ENCODE results near the gene ZEB2. TPM values are rescaled to one million over a fixed set of nuclear protein-coding genes. Genes with fewer than 3 reads are reported as not detected.

The ZEB2 gene
- total RNA-seq, 6 experiments from 2014 or later = 13.5 to 35.9 (median 21.7) TPM

- Histone ChIP-seq H3K4me1 (no peaks in the 10 kb centered on the region), H3K9me3 (no peaks in the 10 kb centered on the region), H3K27ac (no peak overlapping the region), H3K27me3 (no peaks in the 10 kb centered on the region), H3K36me3 (no peaks in the 10 kb centered on the region), H3K4me3 (no peak overlapping the region)
- no peak for TF ChIP-seq CTCF (IDR thresholded peaks at IDR 0.05)
- ATAC-seq (no peak), DNase-seq (no peak)
- intact Hi-C loops (cut with DNase I) = no loop called here
- WGBS (ENCODE audit: insufficient coverage, low coverage, low lambda C conversion rate, missing lambda C conversion rate) = 43% methylated on average over 7 of the region's 7 CpGs
These were observed 17.6 kb downstream of the ZEB2 start for GRCh38 chr2:144502369-144502768.

DNA sequence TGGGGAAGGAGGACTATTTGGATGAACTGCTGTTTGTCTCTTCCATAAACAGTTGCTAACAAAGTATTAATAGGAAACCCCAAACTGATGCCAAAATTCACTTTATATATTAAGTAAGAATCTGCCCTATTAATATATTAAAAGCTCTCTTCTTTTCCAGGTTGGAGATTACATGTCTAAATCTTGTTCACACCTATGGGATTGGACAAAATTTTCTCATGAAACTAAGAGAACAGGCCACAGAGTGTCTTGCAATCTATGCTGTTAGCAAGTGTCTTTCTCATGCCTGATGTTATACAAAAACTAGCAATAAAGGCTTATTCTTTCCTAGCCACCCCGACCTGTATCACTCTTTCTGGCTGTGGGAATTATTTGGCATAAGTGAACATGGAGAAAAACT, 18.3 kb downstream of the ZEB2 start:
- 50% methylated on average over 1 of the region's 1 CpG for WGBS (ENCODE audit: insufficient coverage, low coverage, low lambda C conversion rate, missing lambda C conversion rate)
- H3K4me3 ChIP-seq = no peak overlapping the region
- no peaks in the 10 kb centered on the region for H3K4me1 ChIP-seq
- no peaks in the 10 kb centered on the region for H3K9me3 ChIP-seq
- DNase-seq (no peak), ATAC-seq (no peak)
- TF ChIP-seq CTCF (IDR thresholded peaks at IDR 0.05) (no peak), POLR2A (IDR thresholded peaks at IDR 0.05) (no peak)
- H3K27me3 ChIP-seq = no peaks in the 10 kb centered on the region
- no peaks in the 10 kb centered on the region for H3K36me3 ChIP-seq
- intact Hi-C loops (cut with DNase I) = no loop called here
- no peak overlapping the region for H3K27ac ChIP-seq

- intact Hi-C loops (cut with DNase I) = no loop called here
- no peak overlapping the region for H3K4me3 ChIP-seq
- WGBS (ENCODE audit: insufficient coverage, low coverage, low lambda C conversion rate, missing lambda C conversion rate) = 82% methylated on average over 3 of the region's 3 CpGs
- no peak for TF ChIP-seq POLR2A (IDR thresholded peaks at IDR 0.05)
- H3K9me3 ChIP-seq = no peaks in the 10 kb centered on the region
- no peaks in the 10 kb centered on the region for H3K4me1 ChIP-seq
- no peak for ATAC-seq
- no peak for DNase-seq
- H3K27me3 ChIP-seq = no peaks in the 10 kb centered on the region
- H3K36me3 ChIP-seq = no peaks in the 10 kb centered on the region
- H3K27ac ChIP-seq = no peak overlapping the region
These were observed 18.8 kb downstream of the ZEB2 start for GRCh38 chr2:144501118-144501517.

DNA sequence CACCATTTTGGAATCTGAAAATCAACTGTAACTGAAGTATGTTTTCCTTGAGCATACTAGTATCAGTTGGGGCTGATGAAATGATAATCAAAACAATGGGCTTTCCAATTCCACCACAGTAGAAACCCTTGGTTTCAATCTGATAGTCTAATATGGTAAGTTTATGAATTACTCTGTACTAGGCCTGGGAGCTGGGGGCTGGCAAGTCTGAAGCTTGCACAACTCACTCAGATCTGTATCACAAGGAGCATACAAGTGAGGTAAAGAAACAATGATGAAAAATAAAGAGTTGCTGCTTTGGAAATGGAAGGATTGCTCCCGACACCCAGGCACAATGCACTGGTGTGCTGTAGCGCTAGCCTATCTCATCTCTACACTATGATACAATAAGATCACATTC, 19.4 kb downstream of the ZEB2 start:
- no peak overlapping the region for H3K4me3 ChIP-seq
- DNase-seq = no peak
- TF ChIP-seq POLR2A (IDR thresholded peaks at IDR 0.05) = no peak
- H3K27me3 ChIP-seq = no peaks in the 10 kb centered on the region
- WGBS (ENCODE audit: insufficient coverage, low coverage, low lambda C conversion rate, missing lambda C conversion rate) = 88% methylated on average over 2 of the region's 2 CpGs
- H3K36me3 ChIP-seq = no peaks in the 10 kb centered on the region
- H3K4me1 ChIP-seq = peaks cover 0 to 3% (median 0%) of the 10 kb centered on the region in 4 donors
- no peak for ATAC-seq
- intact Hi-C loops (cut with DNase I) = no loop called here
- H3K27ac ChIP-seq = no peak overlapping the region
- H3K9me3 ChIP-seq = no peaks in the 10 kb centered on the region

- intact Hi-C loops (cut with DNase I) = no loop called here
- ATAC-seq (no peak), DNase-seq (no peak)
- no peaks in the 10 kb centered on the region for H3K9me3 ChIP-seq
- TF ChIP-seq POLR2A (IDR thresholded peaks at IDR 0.05) (no peak), CTCF (IDR thresholded peaks at IDR 0.05) (no peak)
- H3K4me3 ChIP-seq = no peak overlapping the region
- no peak overlapping the region for H3K27ac ChIP-seq
- H3K27me3 ChIP-seq = no peaks in the 10 kb centered on the region
- H3K4me1 ChIP-seq = peaks cover 0 to 3% (median 0%) of the 10 kb centered on the region in 4 donors
- 60% methylated on average over 6 of the region's 7 CpGs for WGBS (ENCODE audit: insufficient coverage, low coverage, low lambda C conversion rate, missing lambda C conversion rate)
- H3K36me3 ChIP-seq = no peaks in the 10 kb centered on the region
These were observed 21.6 kb downstream of the ZEB2 start for GRCh38 chr2:144498277-144498676.
